GM10266 (cell line): ENCODE data around the gene RELN.

Experiments used
- DNase-seq: peaks from one replicate; pipeline ENCODE4 v3.0.0; 2012; ENCODE audit errors: extremely low spot score
- CTCF ChIP-seq: IDR thresholded peaks from 2 replicates; pipeline ENCODE4 v1.5.1; 2012; ENCODE audit warnings: mild to moderate bottlenecking, low read depth; ENCODE audit not compliant: control insufficient read depth, insufficient read depth; ENCODE audit errors: missing control alignments

Gene RELN

GRCh38 chr7:103651593-103652377, 337.7 kb downstream of the RELN start:
- no peak for TF ChIP-seq CTCF
- no peak for DNase-seq

- TF ChIP-seq CTCF = no peak
- DNase-seq = no peak
Observed at GRCh38 chr7:103649052-103649451, 340.4 kb downstream of the RELN start.

GRCh38 chr7:103648135-103648534, 341.3 kb downstream of the RELN start:
- no peak for DNase-seq
- no peak for TF ChIP-seq CTCF

- no peak for DNase-seq
Observed at GRCh38 chr7:103644319-103644718, 345.1 kb downstream of the RELN start.

DNA sequence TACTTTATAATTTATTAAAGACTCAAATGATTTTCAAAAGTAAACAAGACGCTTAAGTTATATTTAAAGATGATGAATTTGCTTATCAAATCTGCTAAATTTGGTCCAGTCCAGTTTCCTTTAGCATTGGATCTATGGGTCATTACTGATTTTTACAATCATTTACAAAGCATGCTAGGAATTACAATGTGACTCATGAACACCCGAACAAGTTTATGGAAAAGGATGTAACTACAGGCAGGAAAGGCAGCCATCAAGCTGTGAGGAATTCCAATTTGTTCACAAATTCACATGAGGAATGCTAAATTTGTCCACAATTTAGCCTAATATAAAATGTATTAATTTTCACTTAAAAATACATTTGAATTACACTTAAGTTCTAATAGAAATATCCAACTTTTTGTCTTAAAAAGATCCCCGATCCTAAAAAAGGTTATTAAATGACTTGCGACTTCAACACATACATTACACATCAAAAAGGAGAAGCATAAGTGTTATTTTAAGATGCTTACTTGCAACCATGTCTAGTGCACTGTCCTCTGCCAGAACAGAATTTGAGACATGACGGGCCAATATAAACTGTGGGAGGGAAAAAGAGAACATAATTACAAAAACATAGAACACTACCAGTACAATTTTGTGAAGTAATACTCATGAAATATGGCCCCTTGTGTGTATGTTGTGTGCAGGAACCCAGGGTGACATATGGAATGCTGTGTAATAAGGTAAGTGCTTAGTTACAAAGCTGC, 349.3 kb downstream of the RELN start:
- no peak for DNase-seq
- TF ChIP-seq CTCF = no peak

More at GRCh38 chr7:103644319-103644718, 345.1 kb downstream of the RELN start:
- TF ChIP-seq CTCF = no peak

GRCh38 chr7:103637726-103638125, 351.7 kb downstream of the RELN start:
- no peak for DNase-seq

More at GRCh38 chr7:103637726-103638125, 351.7 kb downstream of the RELN start:
- no peak for TF ChIP-seq CTCF
